ENCODE measurements around the gene ROBO1.

Gene ROBO1

GRCh38 chr3:78562328-78562727 is 1205.5 kb downstream of the ROBO1 start:
- no peak overlapping the region for H3K4me3 ChIP-seq (ENCODE audit: low read depth, low read length)
- DNase-seq (ENCODE audit: low read depth) = no peak
- TF ChIP-seq CTCF (IDR thresholded peaks at IDR 0.05; ENCODE audit: low read depth, low read length, missing control alignments) = no peak
- in situ Hi-C loops (cut with HindIII; ENCODE audit: low sequenced_read_pairs) = loop anchor here (5.0 kb wide), 1 partner anchor 50 kb away; no protein-coding TSS in a partner anchor
